Measurements from ENCODE around the gene PKD1. TPM values are rescaled to one million over a fixed set of nuclear protein-coding genes. Genes with fewer than 3 reads are reported as not detected.
A peak's percentile ranks its signal among the peaks of the same experiment; 100 is the strongest.

PKD1 gene
- total RNA-seq, 1 experiment from 2014 or later: 82.0 TPM

DNA sequence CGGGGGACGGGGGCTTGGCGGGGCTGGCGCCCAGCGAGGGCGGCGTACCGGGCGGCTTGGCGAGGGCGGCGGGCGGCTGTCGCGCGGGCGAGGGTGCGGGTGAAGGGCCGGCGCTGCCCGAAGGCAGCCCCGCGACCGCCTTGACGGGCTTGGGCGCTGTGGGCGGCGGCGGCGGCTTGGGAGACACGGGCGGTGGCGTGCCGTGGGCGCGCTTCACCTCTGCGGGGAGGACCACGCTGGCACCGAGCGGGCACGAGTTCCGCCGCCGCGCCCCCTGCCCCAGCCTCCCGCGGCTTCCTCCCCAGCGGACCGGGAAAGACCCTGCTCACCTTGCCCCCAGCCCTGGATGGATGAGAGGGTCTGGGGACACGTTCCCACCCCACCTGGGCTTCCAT, 43.4 kb upstream of the PKD1 start:
- H3K4me1 Mint-ChIP-seq (ENCODE audit: low read depth, unreplicated experiment): peaks cover 1% of the 10 kb centered on the region
- no TSS peak for BruUV-seq (replicated peaks)
- intact Hi-C loops (cut with micrococcal nuclease; ENCODE audit: unreplicated experiment): no loop called here
- H3K36me3 Mint-ChIP-seq (ENCODE audit: insufficient read depth, unreplicated experiment): peaks cover 73% of the 10 kb centered on the region
- no peaks in the 10 kb centered on the region for H3K9me3 Mint-ChIP-seq (ENCODE audit: low read depth, unreplicated experiment)
- TF ChIP-seq, protein P1, sequence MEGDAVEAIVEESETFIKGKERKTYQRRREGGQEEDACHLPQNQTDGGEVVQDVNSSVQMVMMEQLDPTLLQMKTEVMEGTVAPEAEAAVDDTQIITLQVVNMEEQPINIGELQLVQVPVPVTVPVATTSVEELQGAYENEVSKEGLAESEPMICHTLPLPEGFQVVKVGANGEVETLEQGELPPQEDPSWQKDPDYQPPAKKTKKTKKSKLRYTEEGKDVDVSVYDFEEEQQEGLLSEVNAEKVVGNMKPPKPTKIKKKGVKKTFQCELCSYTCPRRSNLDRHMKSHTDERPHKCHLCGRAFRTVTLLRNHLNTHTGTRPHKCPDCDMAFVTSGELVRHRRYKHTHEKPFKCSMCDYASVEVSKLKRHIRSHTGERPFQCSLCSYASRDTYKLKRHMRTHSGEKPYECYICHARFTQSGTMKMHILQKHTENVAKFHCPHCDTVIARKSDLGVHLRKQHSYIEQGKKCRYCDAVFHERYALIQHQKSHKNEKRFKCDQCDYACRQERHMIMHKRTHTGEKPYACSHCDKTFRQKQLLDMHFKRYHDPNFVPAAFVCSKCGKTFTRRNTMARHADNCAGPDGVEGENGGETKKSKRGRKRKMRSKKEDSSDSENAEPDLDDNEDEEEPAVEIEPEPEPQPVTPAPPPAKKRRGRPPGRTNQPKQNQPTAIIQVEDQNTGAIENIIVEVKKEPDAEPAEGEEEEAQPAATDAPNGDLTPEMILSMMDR (IDR thresholded peaks at IDR 0.05; ENCODE audit: unreplicated experiment): no peak
- no peak overlapping the region for H3K27ac Mint-ChIP-seq (ENCODE audit: unreplicated experiment)
- H3K27me3 Mint-ChIP-seq (ENCODE audit: unreplicated experiment): peaks cover 4% of the 10 kb centered on the region
- no peak for DNase-seq
- H3K4me3 Mint-ChIP-seq (ENCODE audit: low read depth, unreplicated experiment): no peak overlapping the region
- CTCF ChIA-PET: no interaction called here

DNA sequence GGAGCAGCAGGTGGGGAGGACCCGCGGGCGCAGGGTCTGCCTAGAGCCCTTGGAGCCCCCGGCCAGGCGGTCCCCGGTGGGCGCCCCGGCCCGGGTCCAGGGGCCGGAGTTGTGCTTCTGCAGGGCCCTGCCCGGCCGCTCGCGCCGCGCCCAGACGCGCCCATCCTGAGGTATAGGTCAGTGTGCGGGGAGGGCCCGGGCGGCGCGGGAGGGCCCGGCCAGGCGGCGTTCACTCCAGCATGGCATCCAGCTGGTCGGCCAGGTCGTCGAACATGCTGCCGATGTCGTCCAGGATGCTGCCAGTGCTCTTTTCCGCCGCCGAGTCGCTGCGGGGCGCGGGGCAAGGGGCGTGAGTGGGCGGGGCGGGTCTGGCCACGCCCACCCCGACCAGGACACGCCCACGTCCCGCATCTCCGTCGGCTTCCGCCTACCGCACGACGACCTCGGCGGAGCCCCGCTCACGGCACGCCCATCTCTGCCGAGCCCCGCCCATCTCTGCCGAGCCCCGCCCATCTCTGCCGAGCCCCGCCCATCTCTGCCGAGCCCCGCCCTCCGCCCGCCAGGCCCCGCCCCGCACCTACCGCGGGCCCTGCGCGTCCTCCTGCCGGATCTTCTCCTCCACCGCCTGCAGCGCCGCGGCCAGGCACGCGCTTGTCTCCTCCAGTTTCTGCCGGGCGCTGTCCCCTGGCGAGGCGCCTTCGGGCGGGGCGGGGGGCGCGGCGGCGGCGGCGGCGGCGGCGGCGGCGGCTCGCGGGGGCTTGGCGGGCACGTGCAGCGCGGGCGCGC, 42.8 kb upstream of the PKD1 start:
- Mint-ChIP-seq H3K27ac (ENCODE audit: unreplicated experiment) (no peak overlapping the region), H3K4me3 (ENCODE audit: low read depth, unreplicated experiment) (no peak overlapping the region), H3K36me3 (ENCODE audit: insufficient read depth, unreplicated experiment) (peaks cover 75% of the 10 kb centered on the region), H3K27me3 (ENCODE audit: unreplicated experiment) (no peaks in the 10 kb centered on the region), H3K9me3 (ENCODE audit: low read depth, unreplicated experiment) (no peaks in the 10 kb centered on the region), H3K4me1 (ENCODE audit: low read depth, unreplicated experiment) (no peaks in the 10 kb centered on the region)
- intact Hi-C loops (cut with micrococcal nuclease; ENCODE audit: unreplicated experiment): no loop called here
- BruUV-seq (replicated peaks): no TSS peak
- CTCF ChIA-PET: no interaction called here
- TF ChIP-seq, protein P1 (IDR thresholded peaks at IDR 0.05; ENCODE audit: unreplicated experiment): no peak
- DNase-seq: no peak

DNA sequence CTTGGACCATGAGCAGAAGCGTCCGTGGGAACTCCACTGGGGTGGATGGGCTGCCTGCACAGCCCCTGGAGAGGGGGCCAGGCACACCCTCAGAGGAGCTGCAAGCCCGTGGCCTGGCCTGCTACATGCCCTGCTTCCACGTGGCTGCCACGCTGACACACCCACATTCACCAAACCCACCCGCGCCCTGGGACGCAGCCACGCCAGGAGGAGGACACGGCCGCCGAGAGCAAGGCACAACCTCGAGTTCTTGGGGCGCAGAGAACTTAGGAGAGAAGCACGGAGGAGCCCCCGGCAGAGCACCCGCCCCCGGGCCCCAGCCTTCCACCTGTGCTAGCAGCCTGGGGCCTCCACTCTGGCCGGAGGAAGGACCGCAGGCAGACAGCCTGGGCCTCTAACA, 41.9 kb upstream of the PKD1 start:
- CTCF ChIA-PET: interaction anchor here (0.9 kb wide), 1 partner anchor 14 kb away, joined by 3 read pairs; no protein-coding TSS in a partner anchor
- H3K4me3 Mint-ChIP-seq (ENCODE audit: low read depth, unreplicated experiment): no peak overlapping the region
- no peaks in the 10 kb centered on the region for H3K27me3 Mint-ChIP-seq (ENCODE audit: unreplicated experiment)

DNA sequence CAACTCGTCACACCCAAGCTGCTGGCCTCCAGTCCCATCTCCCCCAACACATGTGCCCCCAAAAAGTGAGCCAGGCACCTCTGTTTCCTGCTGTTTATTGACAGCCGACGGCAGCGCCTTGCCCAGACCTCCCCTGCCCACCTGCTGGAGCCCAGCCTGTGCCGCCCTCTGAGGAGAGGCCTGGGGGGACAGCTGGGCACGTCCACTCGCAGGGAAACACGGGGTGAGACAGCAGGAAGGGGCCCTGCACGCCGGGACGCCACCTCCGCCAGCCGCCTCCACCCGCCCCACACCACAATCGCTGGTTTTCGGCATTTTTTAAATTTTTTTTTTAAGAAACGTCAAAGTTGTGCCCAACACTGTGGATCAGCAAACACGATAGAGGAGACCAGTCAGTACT, 41.4 kb upstream of the PKD1 start:
- H3K27ac Mint-ChIP-seq (ENCODE audit: unreplicated experiment): no peak overlapping the region

More for the DNA sequence above, 41.9 kb upstream of the PKD1 start:
- TF ChIP-seq, protein P1 (IDR thresholded peaks at IDR 0.05; ENCODE audit: unreplicated experiment): no peak
- Mint-ChIP-seq H3K4me1 (ENCODE audit: low read depth, unreplicated experiment) (no peaks in the 10 kb centered on the region), H3K9me3 (ENCODE audit: low read depth, unreplicated experiment) (no peaks in the 10 kb centered on the region), H3K27ac (ENCODE audit: unreplicated experiment) (no peak overlapping the region), H3K36me3 (ENCODE audit: insufficient read depth, unreplicated experiment) (peaks cover 74% of the 10 kb centered on the region)
- intact Hi-C loops (cut with micrococcal nuclease; ENCODE audit: unreplicated experiment): no loop called here
- no peak for DNase-seq
- TSS peak; percentile 87 for BruUV-seq (replicated peaks)

More for the DNA sequence above, 41.4 kb upstream of the PKD1 start:
- DNase-seq: no peak
- intact Hi-C loops (cut with micrococcal nuclease; ENCODE audit: unreplicated experiment): no loop called here
- no peaks in the 10 kb centered on the region for H3K4me1 Mint-ChIP-seq (ENCODE audit: low read depth, unreplicated experiment)
- H3K9me3 Mint-ChIP-seq (ENCODE audit: low read depth, unreplicated experiment): no peaks in the 10 kb centered on the region
- peaks cover 69% of the 10 kb centered on the region for H3K36me3 Mint-ChIP-seq (ENCODE audit: insufficient read depth, unreplicated experiment)
- H3K27me3 Mint-ChIP-seq (ENCODE audit: unreplicated experiment): no peaks in the 10 kb centered on the region
- CTCF ChIA-PET: interaction anchor here (0.7 to 0.9 kb wide), 2 partner anchors 14 to 1080 kb away, joined by 3 to 6 read pairs; no protein-coding TSS in a partner anchor
- BruUV-seq (replicated peaks): no TSS peak
- no peak overlapping the region for H3K4me3 Mint-ChIP-seq (ENCODE audit: low read depth, unreplicated experiment)
- TF ChIP-seq, protein P1 (IDR thresholded peaks at IDR 0.05; ENCODE audit: unreplicated experiment): no peak
